Astrocyte (in vitro differentiated cells and primary cell): ENCODE data around the gene PCSK5. TPM values are rescaled to one million over a fixed set of nuclear protein-coding genes. Genes with fewer than 3 reads are reported as not detected.

Experiments used
- DNase-seq: peaks from one replicate; pipeline ENCODE4 v3.0.0-alpha.2; 2010; ENCODE audit warnings: low read depth
- FAIRE-seq: peaks from 2 replicates; lab custom pipeline; 2011; peaks lifted over from hg19 to GRCh38; lab: Jason Lieb, UNC
- H2AFZ ChIP-seq: 2 replicates; pipeline ENCODE4 v1.6.0; 2012; ENCODE audit warnings: low read depth, low read length, inconsistent platforms
- H3K27ac ChIP-seq: 2 replicates; pipeline ENCODE4 v1.5.1; 2011; ENCODE audit warnings: low read depth, low read length, inconsistent platforms
- H3K27me3 ChIP-seq: 2 replicates; pipeline ENCODE4 v1.6.0; 2011; ENCODE audit warnings: low read length, inconsistent platforms; ENCODE audit not compliant: insufficient read depth
- H3K36me3 ChIP-seq: 2 replicates; pipeline ENCODE4 v1.5.1; 2011; ENCODE audit warnings: low read length, inconsistent platforms; ENCODE audit not compliant: insufficient read depth
- H3K4me1 ChIP-seq: 2 replicates; pipeline ENCODE4 v1.5.1; 2011; ENCODE audit warnings: low read length, inconsistent platforms; ENCODE audit not compliant: insufficient read depth
- H3K4me2 ChIP-seq: 2 replicates; pipeline ENCODE4 v1.6.0; 2012; ENCODE audit warnings: low read length, inconsistent platforms
- H3K4me3 ChIP-seq: 2 replicates; pipeline ENCODE4 v1.5.1; 2011; ENCODE audit warnings: low read depth, mild to moderate bottlenecking, low read length, inconsistent platforms; ENCODE audit not compliant: insufficient read depth
- H3K79me2 ChIP-seq: 2 replicates; pipeline ENCODE4 v1.6.0; 2012; ENCODE audit warnings: mild to moderate bottlenecking, low read length, inconsistent platforms; ENCODE audit not compliant: insufficient read depth
- H3K9ac ChIP-seq: 2 replicates; pipeline ENCODE4 v1.6.0; 2012; ENCODE audit warnings: mild to moderate bottlenecking, low read length, inconsistent platforms
- H3K9me3 ChIP-seq: 2 replicates; pipeline ENCODE4 v1.5.1; 2012; ENCODE audit warnings: low read depth, mild to moderate bottlenecking, low read length, inconsistent platforms; ENCODE audit not compliant: insufficient read depth
- H4K20me1 ChIP-seq: 2 replicates; pipeline ENCODE4 v1.6.0; 2012; ENCODE audit warnings: low read length, inconsistent platforms; ENCODE audit not compliant: insufficient read depth
- H3K27ac Mint-ChIP-seq: one replicate; pipeline ENCODE4 v1.8.0; 2021; ENCODE audit warnings: mild to moderate bottlenecking, mixed read lengths; ENCODE audit not compliant: unreplicated experiment
- H3K27me3 Mint-ChIP-seq: one replicate; pipeline ENCODE4 v1.8.0; 2021; ENCODE audit warnings: low read depth, mixed read lengths; ENCODE audit not compliant: unreplicated experiment
- H3K36me3 Mint-ChIP-seq: one replicate; pipeline ENCODE4 v1.8.0; 2021; ENCODE audit warnings: low read depth, mixed read lengths; ENCODE audit not compliant: unreplicated experiment
- H3K4me1 Mint-ChIP-seq: one replicate; pipeline ENCODE4 v1.8.0; 2021; ENCODE audit warnings: low read depth, mixed read lengths; ENCODE audit not compliant: unreplicated experiment
- H3K4me3 Mint-ChIP-seq: one replicate; pipeline ENCODE4 v1.8.0; 2021; ENCODE audit warnings: mild to moderate bottlenecking, moderate library complexity, mixed read lengths; ENCODE audit not compliant: unreplicated experiment
- H3K9me3 Mint-ChIP-seq: one replicate; pipeline ENCODE4 v1.8.0; 2021; ENCODE audit warnings: mild to moderate bottlenecking, mixed read lengths; ENCODE audit not compliant: unreplicated experiment
- EZH2 ChIP-seq: IDR thresholded peaks from 2 replicates; pipeline ENCODE4 v1.6.1; 2012; ENCODE audit warnings: mild to moderate bottlenecking, low read length, inconsistent platforms; ENCODE audit not compliant: insufficient read depth
- total RNA-seq: library from RNA; stranded (reverse); gene quantifications from 2 replicates; pipeline ENCODE4 v1.2.1, GENCODE V29; 2021
- TF ChIP-seq, protein P1 (sequence below): IDR thresholded peaks from 2 replicates; pipeline ENCODE4 v1.5.1; 2011; ENCODE audit warnings: low read depth, mild to moderate bottlenecking, inconsistent platforms, low read length, moderate library complexity; ENCODE audit not compliant: insufficient read depth

PCSK5 gene
- total RNA-seq, 1 donor from 2014 or later = 13.1 TPM

DNA sequence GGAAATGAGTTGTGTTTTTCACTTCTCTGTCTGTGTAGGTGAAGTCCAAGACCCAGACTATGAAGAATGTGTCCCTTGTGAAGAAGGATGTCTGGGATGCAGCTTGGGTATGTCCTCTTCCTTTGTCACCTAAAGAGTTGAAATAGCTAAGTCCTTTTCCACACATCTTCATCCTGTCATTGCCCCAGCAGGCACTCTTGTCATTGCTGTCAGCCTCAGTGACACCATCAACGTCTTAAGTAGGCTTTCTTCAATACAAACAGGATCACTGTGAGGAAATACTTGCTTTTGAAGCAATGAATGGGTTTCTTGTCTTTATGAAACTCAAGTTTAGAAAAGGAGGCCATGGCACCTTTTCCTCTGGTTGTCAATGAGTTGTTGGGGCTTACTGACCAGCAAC is 350.1 kb downstream of the PCSK5 start:
- TF ChIP-seq, protein P1, sequence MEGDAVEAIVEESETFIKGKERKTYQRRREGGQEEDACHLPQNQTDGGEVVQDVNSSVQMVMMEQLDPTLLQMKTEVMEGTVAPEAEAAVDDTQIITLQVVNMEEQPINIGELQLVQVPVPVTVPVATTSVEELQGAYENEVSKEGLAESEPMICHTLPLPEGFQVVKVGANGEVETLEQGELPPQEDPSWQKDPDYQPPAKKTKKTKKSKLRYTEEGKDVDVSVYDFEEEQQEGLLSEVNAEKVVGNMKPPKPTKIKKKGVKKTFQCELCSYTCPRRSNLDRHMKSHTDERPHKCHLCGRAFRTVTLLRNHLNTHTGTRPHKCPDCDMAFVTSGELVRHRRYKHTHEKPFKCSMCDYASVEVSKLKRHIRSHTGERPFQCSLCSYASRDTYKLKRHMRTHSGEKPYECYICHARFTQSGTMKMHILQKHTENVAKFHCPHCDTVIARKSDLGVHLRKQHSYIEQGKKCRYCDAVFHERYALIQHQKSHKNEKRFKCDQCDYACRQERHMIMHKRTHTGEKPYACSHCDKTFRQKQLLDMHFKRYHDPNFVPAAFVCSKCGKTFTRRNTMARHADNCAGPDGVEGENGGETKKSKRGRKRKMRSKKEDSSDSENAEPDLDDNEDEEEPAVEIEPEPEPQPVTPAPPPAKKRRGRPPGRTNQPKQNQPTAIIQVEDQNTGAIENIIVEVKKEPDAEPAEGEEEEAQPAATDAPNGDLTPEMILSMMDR = no peak
- no peak for TF ChIP-seq EZH2

DNA sequence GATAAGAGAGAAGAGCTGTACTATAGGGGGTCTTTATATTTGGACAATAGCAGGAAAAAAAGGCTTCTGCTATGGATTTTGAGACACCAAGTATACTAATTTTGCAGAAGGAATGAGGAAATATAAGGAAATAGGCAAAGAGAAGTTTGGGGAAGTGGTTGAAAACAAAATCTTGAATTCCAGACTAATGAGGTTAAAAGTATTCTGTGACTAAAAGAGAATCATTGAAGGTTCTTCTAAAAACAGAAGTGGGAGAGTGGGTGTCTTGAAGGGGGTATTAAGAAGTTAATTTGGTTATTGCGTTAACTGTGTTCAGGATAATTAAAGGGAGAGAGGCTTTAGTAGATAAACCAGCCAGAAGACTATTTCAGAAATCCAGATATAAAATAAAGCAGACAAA is 355.0 kb downstream of the PCSK5 start:
- Histone ChIP-seq H2AFZ (no peak overlapping the region), H4K20me1 (no peaks in the 10 kb centered on the region), H3K4me3 (no peak overlapping the region), H3K4me2 (no peak overlapping the region), H3K9ac (no peak overlapping the region), H3K9me3 (no peaks in the 10 kb centered on the region), H3K79me2 (no peaks in the 10 kb centered on the region), H3K36me3 (no peaks in the 10 kb centered on the region), H3K27ac (no peak overlapping the region), H3K4me1 (no peaks in the 10 kb centered on the region), H3K27me3 (no peaks in the 10 kb centered on the region)
- Mint-ChIP-seq H3K9me3 (no peaks in the 10 kb centered on the region), H3K27ac (no peak overlapping the region), H3K36me3 (no peaks in the 10 kb centered on the region), H3K4me1 (peaks cover 4% of the 10 kb centered on the region), H3K4me3 (no peak overlapping the region), H3K27me3 (no peaks in the 10 kb centered on the region)
- no peak for DNase-seq
- FAIRE-seq = no peak
- TF ChIP-seq, protein P1 = no peak
- no peak for TF ChIP-seq EZH2

More for the DNA sequence above, 350.1 kb downstream of the PCSK5 start:
- Histone ChIP-seq H3K4me3 (no peak overlapping the region), H3K9me3 (no peaks in the 10 kb centered on the region), H3K27ac (no peak overlapping the region), H3K27me3 (no peaks in the 10 kb centered on the region), H3K36me3 (no peaks in the 10 kb centered on the region), H3K9ac (no peak overlapping the region), H3K4me2 (no peak overlapping the region), H3K79me2 (no peaks in the 10 kb centered on the region), H3K4me1 (no peaks in the 10 kb centered on the region), H4K20me1 (no peaks in the 10 kb centered on the region), H2AFZ (no peak overlapping the region)
- H3K27me3 Mint-ChIP-seq = no peaks in the 10 kb centered on the region
- H3K9me3 Mint-ChIP-seq = no peaks in the 10 kb centered on the region
- H3K4me1 Mint-ChIP-seq = peaks cover 3% of the 10 kb centered on the region
- H3K36me3 Mint-ChIP-seq = no peaks in the 10 kb centered on the region
- no peak overlapping the region for H3K27ac Mint-ChIP-seq
- FAIRE-seq = no peak
- H3K4me3 Mint-ChIP-seq = no peak overlapping the region
- DNase-seq = no peak

DNA sequence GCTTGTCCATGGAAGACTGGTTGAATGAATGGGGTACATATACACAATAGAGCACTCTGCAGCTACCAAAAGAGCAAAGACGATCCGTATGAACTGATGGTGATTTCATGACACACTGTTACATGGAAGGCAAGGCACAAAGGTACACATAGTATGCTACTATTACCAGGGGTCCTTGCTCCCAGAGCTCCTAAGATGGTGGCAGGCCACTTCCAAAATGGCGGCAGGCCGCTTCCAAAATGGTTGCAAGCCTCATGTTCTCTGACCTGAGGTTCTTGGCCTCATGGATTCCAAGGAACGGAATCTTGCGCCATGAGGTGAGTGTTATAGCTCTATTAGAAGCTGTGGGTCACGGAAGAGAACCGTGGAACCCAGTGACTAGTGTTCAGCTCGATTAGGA is 356.2 kb downstream of the PCSK5 start:
- Histone ChIP-seq H3K9ac (no peak overlapping the region), H4K20me1 (no peaks in the 10 kb centered on the region), H3K27ac (no peak overlapping the region), H3K4me1 (no peaks in the 10 kb centered on the region), H3K79me2 (no peaks in the 10 kb centered on the region), H3K36me3 (no peaks in the 10 kb centered on the region), H2AFZ (no peak overlapping the region), H3K9me3 (no peaks in the 10 kb centered on the region), H3K4me2 (no peak overlapping the region), H3K4me3 (no peak overlapping the region), H3K27me3 (no peaks in the 10 kb centered on the region)
- no peak overlapping the region for H3K4me3 Mint-ChIP-seq
- H3K27me3 Mint-ChIP-seq = no peaks in the 10 kb centered on the region
- DNase-seq (no peak), FAIRE-seq (no peak)
- H3K36me3 Mint-ChIP-seq = no peaks in the 10 kb centered on the region
- H3K9me3 Mint-ChIP-seq = no peaks in the 10 kb centered on the region
- no peak overlapping the region for H3K27ac Mint-ChIP-seq
- H3K4me1 Mint-ChIP-seq = peaks cover 4% of the 10 kb centered on the region
- TF ChIP-seq EZH2 = no peak
